ENCODE data around the gene SLC2A13. TPM values are rescaled to one million over a fixed set of nuclear protein-coding genes. Genes with fewer than 3 reads are reported as not detected.

Gene SLC2A13
- total RNA-seq, 1 experiment from 2014 or later: 15.3 TPM

DNA sequence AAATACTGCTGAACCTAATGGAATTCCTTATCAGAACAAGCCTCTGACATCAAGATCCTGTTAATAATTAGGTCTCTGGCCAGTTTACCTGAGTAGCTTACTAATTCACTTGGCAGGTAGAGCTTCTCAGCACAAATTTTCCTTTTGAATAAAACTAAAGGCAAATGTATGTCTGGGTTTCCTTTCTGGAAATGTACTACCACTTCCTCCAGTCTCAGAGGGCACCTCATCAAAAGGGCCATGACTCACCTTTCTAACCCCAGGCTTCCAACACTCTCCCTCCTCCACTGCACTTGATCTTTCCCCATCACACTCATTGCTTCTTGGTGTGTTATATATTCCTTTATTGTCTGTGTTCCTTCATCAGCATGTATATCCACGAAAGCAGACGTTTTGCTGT lies 90.5 kb downstream of the SLC2A13 start:
- ChIA-PET CTCF (no interaction called here), POLR2A (no interaction called here)
- no peak for ATAC-seq
- Mint-ChIP-seq H3K9me3 (no peaks in the 10 kb centered on the region), H3K4me3 (no peak overlapping the region), H3K27ac (no peak overlapping the region; the same call in 1 of the 2 replicates), H3K27me3 (ENCODE audit: low read depth) (no peaks in the 10 kb centered on the region), H3K36me3 (no peaks in the 10 kb centered on the region), H3K4me1 (peaks cover 63% of the 10 kb centered on the region)
- no peak for DNase-seq (ENCODE audit: low spot score)
- TF ChIP-seq, protein P1, sequence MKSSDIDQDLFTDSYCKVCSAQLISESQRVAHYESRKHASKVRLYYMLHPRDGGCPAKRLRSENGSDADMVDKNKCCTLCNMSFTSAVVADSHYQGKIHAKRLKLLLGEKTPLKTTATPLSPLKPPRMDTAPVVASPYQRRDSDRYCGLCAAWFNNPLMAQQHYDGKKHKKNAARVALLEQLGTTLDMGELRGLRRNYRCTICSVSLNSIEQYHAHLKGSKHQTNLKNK (CRISPR knock-in tag; IDR thresholded peaks at IDR 0.05): no peak
- TF ChIP-seq TCF7 (CRISPR knock-in tag; IDR thresholded peaks at IDR 0.05; ENCODE audit: low read depth): no peak

GRCh38 chr12:40013847-40014246 lies 92.0 kb downstream of the SLC2A13 start:
- CTCF ChIA-PET: interaction anchor here (0.6 kb wide), 1 partner anchor 93 kb away, joined by 3 read pairs; no protein-coding TSS in a partner anchor
- no peak for ATAC-seq
- TF ChIP-seq E2F4 (CRISPR knock-in tag; IDR thresholded peaks at IDR 0.05; ENCODE audit: borderline replicate concordance, low read depth): no peak
- TF ChIP-seq CREM (CRISPR knock-in tag; IDR thresholded peaks at IDR 0.05): no peak
- no peak for TF ChIP-seq ZBTB43 (CRISPR knock-in tag; IDR thresholded peaks at IDR 0.05)
- TF ChIP-seq, protein P1 (CRISPR knock-in tag; IDR thresholded peaks at IDR 0.05): no peak
- no peak for TF ChIP-seq ARID4B (CRISPR knock-in tag; IDR thresholded peaks at IDR 0.05; ENCODE audit: borderline replicate concordance)
- no peak for TF ChIP-seq GABPB1 (CRISPR knock-in tag; IDR thresholded peaks at IDR 0.05)
- no peak for TF ChIP-seq NR2C2 (CRISPR knock-in tag; IDR thresholded peaks at IDR 0.05)
- TF ChIP-seq, protein P2, sequence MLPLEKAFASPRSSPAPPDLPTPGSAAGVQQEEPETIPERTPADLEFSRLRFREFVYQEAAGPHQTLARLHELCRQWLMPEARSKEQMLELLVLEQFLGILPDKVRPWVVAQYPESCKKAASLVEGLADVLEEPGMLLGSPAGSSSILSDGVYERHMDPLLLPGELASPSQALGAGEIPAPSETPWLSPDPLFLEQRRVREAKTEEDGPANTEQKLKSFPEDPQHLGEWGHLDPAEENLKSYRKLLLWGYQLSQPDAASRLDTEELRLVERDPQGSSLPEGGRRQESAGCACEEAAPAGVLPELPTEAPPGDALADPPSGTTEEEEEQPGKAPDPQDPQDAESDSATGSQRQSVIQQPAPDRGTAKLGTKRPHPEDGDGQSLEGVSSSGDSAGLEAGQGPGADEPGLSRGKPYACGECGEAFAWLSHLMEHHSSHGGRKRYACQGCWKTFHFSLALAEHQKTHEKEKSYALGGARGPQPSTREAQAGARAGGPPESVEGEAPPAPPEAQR (CRISPR knock-in tag; IDR thresholded peaks at IDR 0.05): no peak
- TF ChIP-seq AR (CRISPR knock-in tag; IDR thresholded peaks at IDR 0.05): no peak
- TF ChIP-seq HMGA2 (CRISPR knock-in tag; IDR thresholded peaks at IDR 0.05): no peak
- TF ChIP-seq, protein P3, sequence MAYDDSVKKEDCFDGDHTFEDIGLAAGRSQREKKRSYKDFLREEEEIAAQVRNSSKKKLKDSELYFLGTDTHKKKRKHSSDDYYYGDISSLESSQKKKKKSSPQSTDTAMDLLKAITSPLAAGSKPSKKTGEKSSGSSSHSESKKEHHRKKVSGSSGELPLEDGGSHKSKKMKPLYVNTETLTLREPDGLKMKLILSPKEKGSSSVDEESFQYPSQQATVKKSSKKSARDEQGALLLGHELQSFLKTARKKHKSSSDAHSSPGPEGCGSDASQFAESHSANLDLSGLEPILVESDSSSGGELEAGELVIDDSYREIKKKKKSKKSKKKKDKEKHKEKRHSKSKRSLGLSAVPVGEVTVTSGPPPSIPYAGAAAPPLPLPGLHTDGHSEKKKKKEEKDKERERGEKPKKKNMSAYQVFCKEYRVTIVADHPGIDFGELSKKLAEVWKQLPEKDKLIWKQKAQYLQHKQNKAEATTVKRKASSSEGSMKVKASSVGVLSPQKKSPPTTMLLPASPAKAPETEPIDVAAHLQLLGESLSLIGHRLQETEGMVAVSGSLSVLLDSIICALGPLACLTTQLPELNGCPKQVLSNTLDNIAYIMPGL (CRISPR knock-in tag; IDR thresholded peaks at IDR 0.05): no peak
- no peak for TF ChIP-seq ZNF263 (CRISPR knock-in tag; IDR thresholded peaks at IDR 0.05; ENCODE audit: low read depth)

More at GRCh38 chr12:40013847-40014246, 92.0 kb downstream of the SLC2A13 start:
- Mint-ChIP-seq H3K36me3 (no peaks in the 10 kb centered on the region), H3K9me3 (no peaks in the 10 kb centered on the region), H3K27ac (no peak overlapping the region), H3K27me3 (ENCODE audit: low read depth) (no peaks in the 10 kb centered on the region), H3K4me3 (no peak overlapping the region), H3K4me1 (peaks cover 48% of the 10 kb centered on the region)
- DNase-seq (ENCODE audit: low spot score): no peak
- POLR2A ChIA-PET: interaction anchor here (0.6 kb wide), 1 partner anchor 140 kb away, joined by 6 read pairs; no protein-coding TSS in a partner anchor
